ENCODE measurements around the gene NRG2. TPM values are rescaled to one million over a fixed set of nuclear protein-coding genes. Genes with fewer than 3 reads are reported as not detected.

NRG2 gene
- total RNA-seq, 1 experiment from 2014 or later: 0.91 TPM

- no TSS peak for BruUV-seq (replicated peaks)
- CTCF ChIA-PET: interaction anchor here (2.4 kb wide), 1 partner anchor 74 kb away, joined by 18 read pairs; no protein-coding TSS in a partner anchor
- ATAC-seq: no peak
- POLR2A ChIA-PET: no interaction called here
- TF ChIP-seq SIN3A (IDR thresholded peaks at IDR 0.05; ENCODE audit: low read depth) (no peak), POLR2AphosphoS5 (IDR thresholded peaks at IDR 0.05; ENCODE audit: low read depth, low read length) (no peak), TCF7L2 (IDR thresholded peaks at IDR 0.05; ENCODE audit: borderline replicate concordance, extremely low read depth, insufficient read depth, insufficient read length) (no peak), CBX3 (IDR thresholded peaks at IDR 0.05; ENCODE audit: low read depth) (no peak), ZNF274 (IDR thresholded peaks at IDR 0.05; ENCODE audit: low read depth, low read length) (no peak), ATF3 (IDR thresholded peaks at IDR 0.05) (no peak), ZBTB33 (IDR thresholded peaks at IDR 0.05; ENCODE audit: extremely low read depth, insufficient replicate concordance, low read length) (no peak), EGR1 (IDR thresholded peaks at IDR 0.05; ENCODE audit: low read depth) (no peak), EZH2phosphoT487 (IDR thresholded peaks at IDR 0.05; ENCODE audit: borderline replicate concordance) (no peak), SP1 (IDR thresholded peaks at IDR 0.05; ENCODE audit: low read depth) (no peak), FOSL1 (IDR thresholded peaks at IDR 0.05; ENCODE audit: low read depth) (no peak), MAX (IDR thresholded peaks at IDR 0.05) (no peak), REST (IDR thresholded peaks at IDR 0.05; ENCODE audit: low read depth) (no peak), CEBPB (IDR thresholded peaks at IDR 0.05; ENCODE audit: low read depth) (no peak), JUND (IDR thresholded peaks at IDR 0.05) (no peak), ELF1 (IDR thresholded peaks at IDR 0.05; ENCODE audit: borderline replicate concordance, low read depth) (no peak), ZFX (IDR thresholded peaks at IDR 0.05) (no peak), EZH2 (IDR thresholded peaks at IDR 0.05) (no peak), RAD21 (IDR thresholded peaks at IDR 0.05; ENCODE audit: low read depth) (no peak), CTCF (IDR thresholded peaks at IDR 0.05 in 2 of 3, conservative IDR thresholded peaks at IDR 0.05 in 1 of 3; ENCODE audit: borderline replicate concordance in 1 of 3, insufficient read depth in 1 of 3, low read depth in 2 of 3, low read length in 2 of 3) (no peak)
- Histone ChIP-seq H3K4me3 (replicated peaks in 1 of 2; ENCODE audit: low read depth in 1 of 2, low read length in 2 of 2) (no peak overlapping the region), H3K9ac (ENCODE audit: low read length) (no peak overlapping the region), H3K4me1 (ENCODE audit: control insufficient read depth in 1 of 2, insufficient read depth in 2 of 2, low read length in 2 of 2) (no peaks in the 10 kb centered on the region; a peak in 1 of 4 replicates), H2AFZ (ENCODE audit: low read depth, low read length, poor library complexity, severe bottlenecking) (no peak overlapping the region), H3K27me3 (ENCODE audit: insufficient read depth, low read length) (no peaks in the 10 kb centered on the region), H3K36me3 (ENCODE audit: control insufficient read depth in 1 of 2, insufficient read depth in 2 of 2, low read length in 2 of 2) (no peaks in the 10 kb centered on the region), H3K27ac (ENCODE audit: low read depth, low read length) (no peak overlapping the region), H3K79me2 (ENCODE audit: insufficient read depth, low read length) (no peaks in the 10 kb centered on the region), H3K4me2 (ENCODE audit: low read length) (no peak overlapping the region), H3K9me3 (ENCODE audit: control insufficient read depth in 1 of 2, insufficient read depth in 1 of 2, low read depth in 1 of 2, low read length in 2 of 2) (no peaks in the 10 kb centered on the region), H4K20me1 (ENCODE audit: insufficient read depth) (no peaks in the 10 kb centered on the region), H3K9me2 (ENCODE audit: insufficient read depth) (no peaks in the 10 kb centered on the region)
- intact Hi-C loops (cut with micrococcal nuclease): loop anchor here (5.0 kb wide), 1 partner anchor 105 kb away; no protein-coding TSS in a partner anchor
- RAD21 ChIA-PET (ENCODE audit: low non-redundant PET in 1 of 2, low total read pairs in 2 of 2, uncharacterized antibody in 2 of 2, unreplicated experiment in 2 of 2): no interaction called here
- DNase-seq (ENCODE audit: low read depth, low spot score): no peak
Measured at GRCh38 chr5:139861889-139862207, 181.3 kb downstream of the NRG2 start.
